Hepatocyte (in vitro differentiated cells): ENCODE data around the gene RGPD4. TPM values are rescaled to one million over a fixed set of nuclear protein-coding genes. Genes with fewer than 3 reads are reported as not detected.
"Not testable (repeated sequence)": the region's sequence is repeated elsewhere in the genome, so short reads cannot be mapped to it uniquely, and the experiment has no call there.

ENCODE experiments used
- DNase-seq: peaks from one replicate; pipeline ENCODE4 v3.0.0-alpha.2; 2016; ENCODE audit warnings: low spot score
- H2AFZ ChIP-seq: fragments of 200-600 bp; sonication (generic); 2 replicates; pipeline ENCODE4 v1.6.0; 2016; ENCODE audit warnings: antibody characterized with exemption, mild to moderate bottlenecking
- H3K27ac ChIP-seq: fragments of 200-600 bp; sonication (generic); 2 replicates; pipeline ENCODE4 v1.5.1; 2016; ENCODE audit warnings: mild to moderate bottlenecking
- H3K27me3 ChIP-seq: fragments of 200-600 bp; sonication (generic); 2 replicates; pipeline ENCODE4 v1.6.1; 2016
- H3K36me3 ChIP-seq: fragments of 200-600 bp; sonication (generic); replicated peaks from 2 replicates; pipeline ENCODE4 v1.5.1; 2016; ENCODE audit warnings: low read depth; ENCODE audit not compliant: insufficient read depth
- H3K4me1 ChIP-seq: fragments of 200-600 bp; sonication (generic); 2 replicates; pipeline ENCODE4 v1.5.1; 2016; ENCODE audit warnings: mild to moderate bottlenecking, moderate library complexity; ENCODE audit not compliant: insufficient read depth
- H3K4me2 ChIP-seq: fragments of 200-600 bp; sonication (generic); 2 replicates; pipeline ENCODE4 v1.6.0; 2016
- H3K4me3 ChIP-seq: fragments of 200-600 bp; sonication (generic); 2 replicates; pipeline ENCODE4 v1.5.1; 2016; ENCODE audit warnings: mild to moderate bottlenecking
- H3K79me2 ChIP-seq: fragments of 200-600 bp; sonication (generic); 2 replicates; pipeline ENCODE4 v1.6.0; 2017; ENCODE audit warnings: mild to moderate bottlenecking
- H3K9me2 ChIP-seq: fragments of 200-600 bp; sonication (generic); replicated peaks from 2 replicates; pipeline ENCODE4 v1.6.0; 2017; ENCODE audit warnings: mild to moderate bottlenecking; ENCODE audit not compliant: insufficient read depth
- H3K9me3 ChIP-seq: fragments of 200-600 bp; sonication (generic); 2 replicates; pipeline ENCODE4 v1.5.1; 2016; ENCODE audit warnings: low read depth, mild to moderate bottlenecking
- H4K20me1 ChIP-seq: fragments of 200-600 bp; sonication (generic); 2 replicates; pipeline ENCODE4 v1.6.0; 2016; ENCODE audit warnings: mild to moderate bottlenecking; ENCODE audit not compliant: insufficient read depth, poor library complexity, severe bottlenecking
- CTCF ChIP-seq: fragments of 200-600 bp; sonication (generic); IDR thresholded peaks from 2 replicates; pipeline ENCODE4 v1.5.1; 2016; ENCODE audit warnings: antibody characterized with exemption, mild to moderate bottlenecking; ENCODE audit not compliant: poor library complexity
- EZH2 ChIP-seq: fragments of 200-600 bp; sonication (generic); IDR thresholded peaks from 2 replicates; pipeline ENCODE4 v1.6.1; 2016; ENCODE audit warnings: antibody characterized with exemption, mild to moderate bottlenecking, borderline replicate concordance
- EZH2phosphoT487 ChIP-seq: fragments of 200-600 bp; sonication (generic); IDR thresholded peaks from one replicate; pipeline ENCODE4 v1.6.1; 2018; ENCODE audit warnings: antibody characterized with exemption, mild to moderate bottlenecking, low read depth, moderate library complexity; ENCODE audit not compliant: unreplicated experiment, severe bottlenecking
- WGBS: methylation state at CpG from one replicate; pipeline ENCODE4 v1.1.6; 2016; ENCODE audit warnings: low lambda C conversion rate; ENCODE audit errors: missing lambda C conversion rate; 5-methylcytosine and 5-hydroxymethylcytosine counted together
- polyA plus RNA-seq: library from polyadenylated mRNA; unstranded; fragments of >200 nt; fragmentation: Nextera tagmentation; extraction: Ambion mirVana; gene quantifications from 2 replicates; pipeline ENCODE4 v1.2.1, GENCODE V29; 2016
- total RNA-seq: library from RNA; depleted of rRNA; stranded (reverse); fragments of >200 nt; gene quantifications from 2 replicates; pipeline ENCODE4 v1.2.3, GENCODE V29; 2014

Gene RGPD4
- total RNA-seq (not detected in 2 replicates), polyA plus RNA-seq (0.02 and 0.04 TPM in 2 replicates)

- not testable (repeated sequence) for H3K79me2 ChIP-seq, H3K27ac ChIP-seq, H3K9me3 ChIP-seq, H3K27me3 ChIP-seq, H3K4me1 ChIP-seq, H2AFZ ChIP-seq, H4K20me1 ChIP-seq, H3K4me3 ChIP-seq, H3K36me3 ChIP-seq, H3K9me2 ChIP-seq, DNase-seq, H3K4me2 ChIP-seq
- 99% methylated on average over 32 of the region's 43 CpGs for WGBS
These were observed at the start of gene RGPD4 for GRCh38 chr2:107826749-107827148. RGPD4 (plus strand) TSS chr2:107826892; CDS start chr2:107827014, 122 bp downstream.

- Histone ChIP-seq H3K27ac (no peak overlapping the region), H3K36me3 (no peaks in the 10 kb centered on the region), H3K27me3 (no peaks in the 10 kb centered on the region), H3K4me2 (no peak overlapping the region), H2AFZ (no peak overlapping the region), H3K4me3 (no peak overlapping the region), H4K20me1 (no peaks in the 10 kb centered on the region), H3K79me2 (no peaks in the 10 kb centered on the region), H3K9me2 (no peaks in the 10 kb centered on the region), H3K4me1 (no peaks in the 10 kb centered on the region), H3K9me3 (no peaks in the 10 kb centered on the region)
- no peak for DNase-seq
- no peak for TF ChIP-seq EZH2phosphoT487
- TF ChIP-seq EZH2, result no peak
- no peak for TF ChIP-seq CTCF
- 78% methylated on average over 2 of the region's 2 CpGs for WGBS
These were observed 48.7 kb upstream of the RGPD4 start for GRCh38 chr2:107777974-107778373.

GRCh38 chr2:107785756-107786155 lies 40.9 kb upstream of the RGPD4 start:
- Histone ChIP-seq H3K4me3 (no peak overlapping the region), H3K4me2 (no peak overlapping the region), H3K4me1 (no peaks in the 10 kb centered on the region), H3K27ac (no peak overlapping the region), H3K79me2 (no peaks in the 10 kb centered on the region), H3K27me3 (no peaks in the 10 kb centered on the region), H3K36me3 (no peaks in the 10 kb centered on the region), H2AFZ (no peak overlapping the region), H3K9me3 (no peaks in the 10 kb centered on the region), H3K9me2 (no peaks in the 10 kb centered on the region), H4K20me1 (no peaks in the 10 kb centered on the region)
- TF ChIP-seq EZH2phosphoT487, result no peak
- TF ChIP-seq EZH2, result no peak
- no peak for TF ChIP-seq CTCF
- no peak for DNase-seq
- 72% methylated on average over 1 of the region's 1 CpG for WGBS

GRCh38 chr2:107790837-107791236 lies 35.9 kb upstream of the RGPD4 start:
- Histone ChIP-seq H3K9me3 (no peaks in the 10 kb centered on the region), H3K36me3 (no peaks in the 10 kb centered on the region), H2AFZ (no peak overlapping the region), H3K4me2 (no peak overlapping the region), H3K27ac (no peak overlapping the region), H3K4me3 (no peak overlapping the region), H3K27me3 (no peaks in the 10 kb centered on the region), H3K79me2 (no peaks in the 10 kb centered on the region), H4K20me1 (no peaks in the 10 kb centered on the region), H3K9me2 (no peaks in the 10 kb centered on the region), H3K4me1 (no peaks in the 10 kb centered on the region)
- no peak for TF ChIP-seq CTCF
- TF ChIP-seq EZH2, result no peak
- TF ChIP-seq EZH2phosphoT487, result no peak
- 79% methylated on average over 1 of the region's 1 CpG for WGBS
- no peak for DNase-seq
